Measurements from ENCODE around the gene THSD4.

THSD4 gene

DNA sequence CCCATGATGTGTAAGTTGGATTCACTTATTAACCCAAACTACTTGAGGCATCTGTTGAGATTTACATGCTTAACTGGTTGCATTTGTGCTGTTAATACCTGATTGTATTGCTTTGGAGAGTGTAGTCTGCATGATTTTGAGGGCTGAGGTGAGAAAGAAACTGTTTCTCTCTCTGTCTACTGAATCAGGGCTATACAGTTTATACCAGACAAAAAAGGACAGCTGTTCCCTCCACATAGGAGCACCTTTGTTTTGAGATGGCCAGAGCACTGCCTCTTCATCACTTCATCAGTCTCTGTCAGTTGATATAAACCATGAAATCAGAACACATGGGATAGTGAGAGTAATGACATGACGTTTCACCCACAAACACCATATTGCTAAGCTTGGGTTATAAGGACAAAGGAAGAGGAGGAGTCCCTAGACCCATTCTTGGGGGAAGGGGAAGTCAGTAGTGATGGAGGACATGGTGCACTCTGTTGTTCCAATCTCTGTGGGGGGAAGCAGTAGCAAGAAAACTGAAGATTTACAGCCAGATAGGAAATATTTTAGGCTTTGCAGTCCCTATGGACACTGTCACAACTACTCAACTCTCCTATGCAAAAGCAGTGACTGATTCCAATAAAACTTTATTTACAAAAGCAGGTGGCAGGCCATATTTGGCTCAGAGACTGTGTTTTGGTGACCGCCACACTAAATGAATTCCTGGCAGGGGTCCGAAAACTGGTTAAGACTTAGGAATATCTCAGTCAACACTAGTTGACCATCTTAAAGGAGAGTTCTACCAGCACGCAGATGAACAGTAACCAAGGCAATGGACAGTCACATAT lies 571.2 kb downstream of the THSD4 start:
- TF ChIP-seq, protein P1, sequence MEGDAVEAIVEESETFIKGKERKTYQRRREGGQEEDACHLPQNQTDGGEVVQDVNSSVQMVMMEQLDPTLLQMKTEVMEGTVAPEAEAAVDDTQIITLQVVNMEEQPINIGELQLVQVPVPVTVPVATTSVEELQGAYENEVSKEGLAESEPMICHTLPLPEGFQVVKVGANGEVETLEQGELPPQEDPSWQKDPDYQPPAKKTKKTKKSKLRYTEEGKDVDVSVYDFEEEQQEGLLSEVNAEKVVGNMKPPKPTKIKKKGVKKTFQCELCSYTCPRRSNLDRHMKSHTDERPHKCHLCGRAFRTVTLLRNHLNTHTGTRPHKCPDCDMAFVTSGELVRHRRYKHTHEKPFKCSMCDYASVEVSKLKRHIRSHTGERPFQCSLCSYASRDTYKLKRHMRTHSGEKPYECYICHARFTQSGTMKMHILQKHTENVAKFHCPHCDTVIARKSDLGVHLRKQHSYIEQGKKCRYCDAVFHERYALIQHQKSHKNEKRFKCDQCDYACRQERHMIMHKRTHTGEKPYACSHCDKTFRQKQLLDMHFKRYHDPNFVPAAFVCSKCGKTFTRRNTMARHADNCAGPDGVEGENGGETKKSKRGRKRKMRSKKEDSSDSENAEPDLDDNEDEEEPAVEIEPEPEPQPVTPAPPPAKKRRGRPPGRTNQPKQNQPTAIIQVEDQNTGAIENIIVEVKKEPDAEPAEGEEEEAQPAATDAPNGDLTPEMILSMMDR (IDR thresholded peaks at IDR 0.05; ENCODE audit: extremely low read depth, missing control alignments), result no peak
- no peak for DNase-seq (ENCODE audit: low spot score)

- no peak for DNase-seq (ENCODE audit: low spot score)
- TF ChIP-seq, protein P1 (IDR thresholded peaks at IDR 0.05; ENCODE audit: extremely low read depth, missing control alignments), result no peak
These were observed 572.7 kb downstream of the THSD4 start for GRCh38 chr15:71687902-71688508.

DNA sequence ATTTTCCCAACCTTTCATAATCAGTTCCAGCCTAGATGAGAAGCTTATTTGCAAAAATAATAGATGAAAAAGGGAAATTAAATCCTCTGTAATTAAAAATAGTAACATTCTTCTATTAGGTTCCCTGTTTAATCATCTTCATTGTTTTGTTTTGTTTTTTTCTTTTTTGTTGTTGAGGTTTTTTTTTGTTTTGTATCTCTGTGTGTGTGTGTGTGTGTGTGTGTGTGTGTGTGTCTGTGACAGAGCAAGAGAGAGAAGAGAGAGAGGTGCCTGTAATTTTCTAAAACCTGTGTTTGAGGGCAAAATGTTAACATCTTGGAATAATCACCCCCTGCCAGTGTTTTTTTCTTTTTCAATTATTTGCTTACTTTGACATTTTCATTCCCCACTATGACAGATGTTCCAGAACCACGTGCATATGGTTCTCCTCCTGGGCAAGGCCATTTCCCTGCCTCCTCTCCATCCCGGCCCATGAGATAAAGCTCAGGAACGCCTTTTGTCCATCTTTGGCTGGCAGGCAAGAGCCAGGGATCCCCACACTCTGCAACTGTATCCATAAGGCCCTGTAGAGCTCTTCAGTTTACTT lies 573.3 kb downstream of the THSD4 start:
- TF ChIP-seq, protein P1 (IDR thresholded peaks at IDR 0.05; ENCODE audit: extremely low read depth, missing control alignments), result no peak
- no peak for DNase-seq (ENCODE audit: low spot score)

GRCh38 chr15:71691081-71691457 lies 575.8 kb downstream of the THSD4 start:
- TF ChIP-seq, protein P1 (IDR thresholded peaks at IDR 0.05; ENCODE audit: extremely low read depth, missing control alignments), result no peak
- no peak for DNase-seq (ENCODE audit: low spot score)

DNA sequence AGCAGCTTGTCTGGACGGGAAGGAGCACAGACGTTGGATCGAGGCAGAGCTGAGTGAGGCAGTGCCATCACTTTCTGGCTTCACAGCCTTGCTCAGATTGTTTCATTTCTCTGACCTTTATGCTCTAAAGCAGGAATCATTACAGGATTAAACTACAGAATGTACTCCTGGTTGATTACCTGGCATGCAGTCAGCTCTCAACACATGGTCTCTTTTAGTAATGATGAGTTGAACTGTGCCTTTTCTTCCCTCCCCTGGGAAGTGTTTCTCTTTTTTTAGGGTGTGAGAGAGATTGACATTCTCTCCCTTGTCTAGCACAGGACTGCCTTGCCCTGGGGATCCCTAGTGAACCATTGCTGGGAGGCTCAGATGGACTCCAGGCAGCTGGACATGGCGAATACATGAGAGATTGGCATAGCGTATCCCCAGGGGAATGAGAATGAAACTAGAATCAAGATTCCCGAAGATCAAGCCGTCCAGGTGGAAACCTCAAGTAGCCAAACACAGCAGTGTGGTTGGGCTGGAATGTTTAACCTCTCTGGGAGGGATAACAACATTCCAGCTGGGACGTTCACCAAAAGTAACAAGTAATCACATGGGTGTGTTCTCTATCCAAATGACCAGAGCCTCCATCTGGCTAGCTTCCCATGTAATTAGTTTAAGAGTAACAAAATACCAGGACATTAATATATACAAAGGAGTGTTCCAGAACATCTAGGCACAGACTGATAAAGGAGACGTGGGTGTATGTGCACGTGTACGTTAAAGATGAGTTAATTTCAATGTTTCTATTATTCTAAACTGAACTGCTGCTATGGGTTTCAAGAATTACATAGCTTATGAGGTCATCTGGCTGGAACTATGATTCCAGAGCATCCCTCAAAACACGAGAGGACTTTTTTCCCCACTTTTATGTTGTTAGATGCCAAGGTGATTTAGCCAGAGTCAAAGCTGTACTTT lies 576.5 kb downstream of the THSD4 start:
- TF ChIP-seq, protein P1 (IDR thresholded peaks at IDR 0.05; ENCODE audit: extremely low read depth, missing control alignments), result no peak
- DNase-seq (ENCODE audit: low spot score), result no peak

GRCh38 chr15:71697236-71697635 lies 582.0 kb downstream of the THSD4 start:
- no peak for DNase-seq (ENCODE audit: low spot score)
- TF ChIP-seq, protein P1 (IDR thresholded peaks at IDR 0.05; ENCODE audit: extremely low read depth, missing control alignments), result no peak

All from GM20000 (cell line).